Parathyroid adenoma (tissue), 2 donors: ENCODE results near the gene MNX1.

Source experiments
- H2AFZ ChIP-seq: fragments of 300-600 bp; sonication (generic); one replicate; pipeline ENCODE4 v1.7.0; 2017; ENCODE audit warnings: antibody characterized with exemption, mild to moderate bottlenecking
- H3K27ac ChIP-seq: fragments of 300-600 bp; sonication (generic); one replicate; pipeline ENCODE4 v1.7.0; 2017
- H3K27me3 ChIP-seq: fragments of 300-600 bp; sonication (generic); one replicate; pipeline ENCODE4 v1.7.0; 2017; ENCODE audit warnings: low read length; ENCODE audit not compliant: control insufficient read depth, insufficient read depth
- H3K36me3 ChIP-seq: fragments of 300-600 bp; sonication (generic); one replicate; pipeline ENCODE4 v1.7.0; 2017; ENCODE audit warnings: low read length; ENCODE audit not compliant: control insufficient read depth, insufficient read depth
- H3K4me1 ChIP-seq: fragments of 300-600 bp; sonication (generic); one replicate; pipeline ENCODE4 v1.7.0; 2017; ENCODE audit warnings: control low read depth
- H3K4me2 ChIP-seq: fragments of 300-600 bp; sonication (generic); one replicate; pipeline ENCODE4 v1.7.0; 2017; ENCODE audit warnings: low read length
- H3K4me3 ChIP-seq: fragments of 300-600 bp; sonication (generic); one replicate; pipeline ENCODE4 v1.7.0; 2017; ENCODE audit warnings: low read depth, low read length
- H3K79me2 ChIP-seq: fragments of 300-600 bp; sonication (generic); one replicate; pipeline ENCODE4 v1.7.0; 2017; ENCODE audit warnings: control low read depth
- H3K9ac ChIP-seq: fragments of 300-600 bp; sonication (generic); one replicate; pipeline ENCODE4 v1.7.0; 2017; ENCODE audit warnings: mild to moderate bottlenecking
- H3K9me3 ChIP-seq: fragments of 300-600 bp; sonication (generic); one replicate; pipeline ENCODE4 v1.7.0; 2017; ENCODE audit warnings: low read length; ENCODE audit not compliant: control insufficient read depth
- TF ChIP-seq, protein P1 (sequence below): fragments of 300-600 bp; sonication (generic); IDR thresholded peaks from one replicate; pipeline ENCODE4 v1.7.0; 2017; ENCODE audit warnings: antibody characterized with exemption, mild to moderate bottlenecking
- donor health status: primary hyperparathyroidism.

The MNX1 gene

DNA sequence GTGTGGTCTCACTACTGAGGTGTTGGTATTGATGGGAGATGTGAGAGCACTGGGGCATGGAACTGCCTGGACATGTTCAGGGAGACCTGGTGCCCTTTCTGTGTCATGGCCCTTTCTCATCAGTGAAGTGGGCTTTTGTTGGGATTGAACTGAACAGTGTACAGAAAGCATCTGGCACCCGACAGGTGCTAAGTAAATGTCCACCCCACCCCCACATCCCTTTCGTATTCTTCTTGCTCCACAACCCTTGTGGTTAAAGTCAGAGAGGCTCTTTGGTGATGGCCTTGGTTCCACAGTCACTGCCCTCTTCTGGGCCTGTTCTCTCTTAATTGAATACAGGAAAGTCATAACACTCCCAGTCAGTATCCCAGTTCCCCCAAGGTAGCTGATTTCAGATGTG lies 55.5 kb downstream of the MNX1 start:
- no peak overlapping the region for H3K27ac ChIP-seq
- H3K36me3 ChIP-seq, result no peaks in the 10 kb centered on the region
- peaks cover 7% of the 10 kb centered on the region for H3K4me1 ChIP-seq
- H3K4me3 ChIP-seq, result no peak overlapping the region
- TF ChIP-seq, protein P1, sequence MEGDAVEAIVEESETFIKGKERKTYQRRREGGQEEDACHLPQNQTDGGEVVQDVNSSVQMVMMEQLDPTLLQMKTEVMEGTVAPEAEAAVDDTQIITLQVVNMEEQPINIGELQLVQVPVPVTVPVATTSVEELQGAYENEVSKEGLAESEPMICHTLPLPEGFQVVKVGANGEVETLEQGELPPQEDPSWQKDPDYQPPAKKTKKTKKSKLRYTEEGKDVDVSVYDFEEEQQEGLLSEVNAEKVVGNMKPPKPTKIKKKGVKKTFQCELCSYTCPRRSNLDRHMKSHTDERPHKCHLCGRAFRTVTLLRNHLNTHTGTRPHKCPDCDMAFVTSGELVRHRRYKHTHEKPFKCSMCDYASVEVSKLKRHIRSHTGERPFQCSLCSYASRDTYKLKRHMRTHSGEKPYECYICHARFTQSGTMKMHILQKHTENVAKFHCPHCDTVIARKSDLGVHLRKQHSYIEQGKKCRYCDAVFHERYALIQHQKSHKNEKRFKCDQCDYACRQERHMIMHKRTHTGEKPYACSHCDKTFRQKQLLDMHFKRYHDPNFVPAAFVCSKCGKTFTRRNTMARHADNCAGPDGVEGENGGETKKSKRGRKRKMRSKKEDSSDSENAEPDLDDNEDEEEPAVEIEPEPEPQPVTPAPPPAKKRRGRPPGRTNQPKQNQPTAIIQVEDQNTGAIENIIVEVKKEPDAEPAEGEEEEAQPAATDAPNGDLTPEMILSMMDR, result no peak
- no peak overlapping the region for H2AFZ ChIP-seq
- H3K9ac ChIP-seq, result no peak overlapping the region
- no peaks in the 10 kb centered on the region for H3K9me3 ChIP-seq
- peaks cover 22% of the 10 kb centered on the region for H3K79me2 ChIP-seq
- no peak overlapping the region for H3K4me2 ChIP-seq
- no peaks in the 10 kb centered on the region for H3K27me3 ChIP-seq
